Measurements from ENCODE around the gene PTGDR2.

The PTGDR2 gene

GRCh38 chr11:60869451-60869825, 13.7 kb upstream of the PTGDR2 start:
- FAIRE-seq: no peak
- no peak for DNase-seq (ENCODE audit: insufficient read length, low spot score)
- TF ChIP-seq, protein P1, sequence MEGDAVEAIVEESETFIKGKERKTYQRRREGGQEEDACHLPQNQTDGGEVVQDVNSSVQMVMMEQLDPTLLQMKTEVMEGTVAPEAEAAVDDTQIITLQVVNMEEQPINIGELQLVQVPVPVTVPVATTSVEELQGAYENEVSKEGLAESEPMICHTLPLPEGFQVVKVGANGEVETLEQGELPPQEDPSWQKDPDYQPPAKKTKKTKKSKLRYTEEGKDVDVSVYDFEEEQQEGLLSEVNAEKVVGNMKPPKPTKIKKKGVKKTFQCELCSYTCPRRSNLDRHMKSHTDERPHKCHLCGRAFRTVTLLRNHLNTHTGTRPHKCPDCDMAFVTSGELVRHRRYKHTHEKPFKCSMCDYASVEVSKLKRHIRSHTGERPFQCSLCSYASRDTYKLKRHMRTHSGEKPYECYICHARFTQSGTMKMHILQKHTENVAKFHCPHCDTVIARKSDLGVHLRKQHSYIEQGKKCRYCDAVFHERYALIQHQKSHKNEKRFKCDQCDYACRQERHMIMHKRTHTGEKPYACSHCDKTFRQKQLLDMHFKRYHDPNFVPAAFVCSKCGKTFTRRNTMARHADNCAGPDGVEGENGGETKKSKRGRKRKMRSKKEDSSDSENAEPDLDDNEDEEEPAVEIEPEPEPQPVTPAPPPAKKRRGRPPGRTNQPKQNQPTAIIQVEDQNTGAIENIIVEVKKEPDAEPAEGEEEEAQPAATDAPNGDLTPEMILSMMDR (IDR thresholded peaks at IDR 0.05; ENCODE audit: insufficient read depth, missing control alignments): no peak

- FAIRE-seq: no peak
Observed at GRCh38 chr11:60868682-60869450, 13.1 kb upstream of the PTGDR2 start.

DNA sequence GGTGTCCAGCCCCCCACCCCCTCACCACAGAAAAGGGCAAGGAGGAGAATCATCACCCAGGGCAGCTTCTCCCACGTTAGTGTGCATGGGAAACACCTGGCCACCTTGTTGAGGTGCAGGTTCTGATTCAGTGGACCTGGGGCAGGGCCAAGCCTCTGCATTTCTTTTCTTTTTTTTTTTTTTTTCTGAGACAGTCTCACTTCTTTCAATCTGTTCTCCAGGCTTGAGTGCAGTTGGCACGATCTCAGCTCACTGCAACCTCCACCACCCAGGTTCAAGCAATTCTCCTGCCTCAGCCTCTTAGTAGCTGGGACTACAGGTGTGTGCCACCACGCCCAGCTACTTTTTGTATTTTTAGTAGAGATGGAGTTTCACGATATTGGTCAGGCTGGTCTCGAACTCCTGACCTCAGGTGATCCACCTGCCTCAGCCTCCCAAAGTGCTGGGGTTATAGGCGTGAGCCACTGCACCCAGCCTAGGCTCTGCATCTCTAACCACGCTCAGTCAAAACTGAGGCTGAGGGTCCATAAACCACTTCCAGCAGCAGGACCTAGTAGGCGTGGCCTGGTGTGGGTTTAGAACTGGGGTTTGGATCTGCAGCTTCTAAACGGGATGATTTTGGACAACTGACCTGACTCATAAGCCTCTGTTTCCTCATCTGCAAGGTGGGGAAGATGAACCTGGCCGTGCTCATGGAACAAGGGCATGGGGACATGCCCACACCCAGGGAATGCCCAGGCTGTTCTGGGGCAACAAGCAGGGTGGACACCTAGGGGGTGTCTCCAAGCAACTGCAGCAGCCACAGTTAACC, 12.3 kb upstream of the PTGDR2 start:
- TF ChIP-seq, protein P1 (IDR thresholded peaks at IDR 0.05; ENCODE audit: insufficient read depth, missing control alignments): no peak
- DNase-seq (ENCODE audit: insufficient read length, low spot score) (no peak), FAIRE-seq (no peak)

More at GRCh38 chr11:60868682-60869450, 13.1 kb upstream of the PTGDR2 start:
- TF ChIP-seq, protein P1 (IDR thresholded peaks at IDR 0.05; ENCODE audit: insufficient read depth, missing control alignments): no peak
- no peak for DNase-seq (ENCODE audit: insufficient read length, low spot score)

GRCh38 chr11:60866911-60867870, 11.4 kb upstream of the PTGDR2 start, which contains the start of gene ZP1:
Gene ZP1 (plus strand): TSS chr11:60867542. CDS start chr11:60867562, 20 bp downstream.
- DNase-seq (ENCODE audit: insufficient read length, low spot score) (no peak), FAIRE-seq (no peak)
- TF ChIP-seq, protein P1 (IDR thresholded peaks at IDR 0.05; ENCODE audit: insufficient read depth, missing control alignments): no peak

DNA sequence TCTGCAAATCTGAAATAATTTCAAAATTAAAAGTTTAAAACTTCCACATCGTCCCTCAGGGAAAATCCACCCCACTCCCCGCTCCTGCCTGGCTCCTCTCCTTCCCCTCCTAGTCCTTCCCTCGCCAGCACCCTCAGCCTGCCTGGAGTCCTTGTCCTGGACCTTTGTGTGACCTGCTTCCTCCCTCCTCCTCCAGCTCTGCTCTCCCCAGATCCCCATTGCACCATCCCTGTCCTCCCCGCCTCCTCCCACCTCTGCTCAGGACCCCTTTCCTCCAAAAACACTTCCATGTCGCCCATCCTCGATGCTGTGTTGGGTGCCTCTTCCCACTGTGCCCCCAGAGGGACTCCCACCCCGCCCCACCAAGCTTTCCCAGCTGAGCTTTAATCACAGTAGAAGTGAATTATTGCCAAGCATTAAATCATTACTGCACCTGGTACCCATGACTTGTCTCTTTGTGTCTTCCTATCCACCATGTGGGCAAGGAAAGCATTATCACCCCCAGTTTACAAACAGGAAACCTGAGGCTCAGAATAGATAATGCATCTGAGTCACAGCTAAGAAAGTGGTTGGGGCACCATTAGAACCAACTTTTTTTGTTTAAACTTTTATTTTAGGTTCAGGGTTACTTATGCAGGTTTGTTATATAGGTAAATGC, 9.2 kb upstream of the PTGDR2 start:
- FAIRE-seq: no peak
- TF ChIP-seq, protein P1 (IDR thresholded peaks at IDR 0.05; ENCODE audit: insufficient read depth, missing control alignments): no peak
- DNase-seq (ENCODE audit: insufficient read length, low spot score): no peak
